ENCODE measurements around the gene TRIM25. TPM values are rescaled to one million over a fixed set of nuclear protein-coding genes. Genes with fewer than 3 reads are reported as not detected.

TRIM25 gene
- total RNA-seq, 6 experiments from 2014 or later = 35.6 to 60.8 (median 49.8) TPM

DNA sequence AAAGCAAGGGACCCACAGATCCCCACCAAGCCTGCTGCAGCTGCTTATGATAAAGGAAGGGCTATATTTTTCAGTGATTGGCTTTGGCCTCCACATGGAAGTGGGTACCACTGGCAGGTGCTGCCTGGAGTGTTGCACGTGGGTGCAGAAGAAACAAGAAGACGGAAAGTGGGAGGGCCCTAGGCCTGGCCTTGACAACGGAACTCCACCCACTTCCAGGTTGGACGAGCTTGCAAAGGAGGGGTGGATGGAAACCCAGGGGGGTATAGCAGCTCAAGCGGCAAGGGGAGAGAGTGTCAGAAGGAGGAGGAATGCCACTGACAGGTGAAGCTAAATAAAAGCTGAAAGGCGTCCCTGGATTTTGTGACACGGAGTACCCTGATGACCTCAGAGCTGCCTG lies 20.3 kb downstream of the TRIM25 start:
- peaks cover 5 to 100% (median 47%) of the 10 kb centered on the region in 4 donors for H3K36me3 ChIP-seq
- H3K9me3 ChIP-seq = peaks cover 0 to 1% (median 0%) of the 10 kb centered on the region in 4 donors
- H3K27ac ChIP-seq = no peak overlapping the region
- TF ChIP-seq CTCF (IDR thresholded peaks at IDR 0.05) = no peak
- TF ChIP-seq POLR2A (IDR thresholded peaks at IDR 0.05) = no peak
- no peak for ATAC-seq
- intact Hi-C loops (cut with DNase I) = no loop called here
- no peaks in the 10 kb centered on the region for H3K27me3 ChIP-seq
- H3K4me1 ChIP-seq = no peaks in the 10 kb centered on the region
- DNase-seq = no peak
- H3K4me3 ChIP-seq = no peak overlapping the region
- 70% methylated on average over 7 of the region's 7 CpGs for WGBS (ENCODE audit: insufficient coverage, low coverage, low lambda C conversion rate, missing lambda C conversion rate)

DNA sequence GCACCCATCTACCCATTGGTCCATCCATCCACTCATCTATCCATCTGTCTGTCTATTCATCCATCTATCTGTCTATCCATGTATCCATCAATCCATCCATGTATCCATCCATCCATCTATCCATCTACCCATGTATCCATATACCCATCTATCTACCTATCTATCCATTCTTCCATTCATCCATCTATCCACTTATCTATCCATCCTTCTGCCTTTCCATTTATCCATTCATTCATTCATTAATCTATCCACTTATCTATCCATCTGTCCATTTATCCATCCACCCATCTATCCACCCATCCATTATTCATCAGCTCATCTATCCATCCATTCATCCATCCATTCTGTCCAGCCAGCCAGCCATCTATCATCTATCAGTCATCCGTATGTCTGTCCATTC lies 21.5 kb downstream of the TRIM25 start:
- intact Hi-C loops (cut with DNase I) = no loop called here
- 100% methylated on average over 1 of the region's 1 CpG for WGBS (ENCODE audit: insufficient coverage, low coverage, low lambda C conversion rate, missing lambda C conversion rate)
- Histone ChIP-seq H3K36me3 (peaks cover 5 to 90% (median 45%) of the 10 kb centered on the region in 4 donors), H3K27ac (no peak overlapping the region), H3K4me3 (no peak overlapping the region), H3K4me1 (no peaks in the 10 kb centered on the region), H3K9me3 (peaks cover 0 to 5% (median 0%) of the 10 kb centered on the region in 4 donors), H3K27me3 (no peaks in the 10 kb centered on the region)
- ATAC-seq (no peak), DNase-seq (no peak)
- TF ChIP-seq POLR2A (IDR thresholded peaks at IDR 0.05) (no peak), CTCF (IDR thresholded peaks at IDR 0.05) (no peak)

GRCh38 chr17:56891751-56892150 lies 22.1 kb downstream of the TRIM25 start:
- H3K36me3 ChIP-seq = peaks cover 5 to 84% (median 42%) of the 10 kb centered on the region in 4 donors
- intact Hi-C loops (cut with DNase I) = no loop called here
- ATAC-seq (peak; percentile 9 to 57 (median 40)), DNase-seq (peak in 1 of 3 donors; percentile 34)
- WGBS (ENCODE audit: insufficient coverage, low coverage, low lambda C conversion rate, missing lambda C conversion rate) = 78% methylated on average over 4 of the region's 16 CpGs
- H3K4me1 ChIP-seq = peaks cover 0 to 3% (median 0%) of the 10 kb centered on the region in 4 donors
- H3K4me3 ChIP-seq = no peak overlapping the region
- TF ChIP-seq POLR2A (IDR thresholded peaks at IDR 0.05) (no peak), CTCF (IDR thresholded peaks at IDR 0.05) (peak; percentile 27 to 41 (median 36))
- H3K27me3 ChIP-seq = no peaks in the 10 kb centered on the region
- no peak overlapping the region for H3K27ac ChIP-seq
- H3K9me3 ChIP-seq = peaks cover 0 to 5% (median 0%) of the 10 kb centered on the region in 4 donors

DNA sequence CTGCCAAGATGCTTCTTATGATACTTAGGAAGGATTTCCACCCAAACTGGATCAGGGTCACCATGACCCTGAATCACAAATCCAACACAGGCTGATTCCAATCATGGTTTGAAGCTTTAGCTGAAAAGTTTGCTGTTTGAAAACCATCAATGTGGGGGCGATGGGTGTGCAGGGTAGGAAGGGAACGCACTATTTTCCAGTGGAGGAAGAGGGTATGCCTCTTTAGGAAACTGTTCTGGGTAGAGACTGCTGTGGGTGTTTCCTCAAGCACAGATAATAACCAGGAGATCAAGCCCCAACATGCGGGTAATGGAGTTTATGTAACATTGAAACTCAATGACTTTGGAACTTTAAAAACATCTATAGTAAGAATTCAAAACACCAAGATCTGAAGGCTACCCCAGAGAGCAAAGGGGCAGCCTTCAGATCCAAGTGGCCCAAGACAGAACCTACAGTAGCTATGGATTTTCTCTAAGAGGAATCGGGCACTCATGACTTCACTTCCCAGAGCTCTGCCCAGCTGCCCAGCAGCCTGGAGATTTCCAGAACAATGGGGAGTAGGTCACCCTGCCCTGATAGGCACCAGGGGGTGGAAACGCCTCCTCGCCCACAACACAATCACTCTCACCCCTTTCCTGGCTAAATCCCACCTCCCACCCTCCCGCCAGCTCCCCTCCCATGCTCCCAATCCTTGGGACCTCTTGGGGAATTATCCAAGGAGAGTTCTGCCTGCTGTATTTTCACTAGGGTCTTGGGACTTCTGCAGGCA lies 22.8 kb downstream of the TRIM25 start:
- no peak overlapping the region for H3K4me3 ChIP-seq
- peaks cover 5 to 77% (median 40%) of the 10 kb centered on the region in 4 donors for H3K36me3 ChIP-seq
- H3K4me1 ChIP-seq = peaks cover 0 to 4% (median 0%) of the 10 kb centered on the region in 4 donors

More for the DNA sequence above, 22.8 kb downstream of the TRIM25 start:
- no peaks in the 10 kb centered on the region for H3K27me3 ChIP-seq
- WGBS (ENCODE audit: insufficient coverage, low coverage, low lambda C conversion rate, missing lambda C conversion rate) = 89% methylated on average over 2 of the region's 7 CpGs
- TF ChIP-seq POLR2A (IDR thresholded peaks at IDR 0.05) (no peak), CTCF (IDR thresholded peaks at IDR 0.05) (no peak)
- intact Hi-C loops (cut with DNase I) = no loop called here
- no peak overlapping the region for H3K27ac ChIP-seq
- DNase-seq (no peak), ATAC-seq (no peak)
- H3K9me3 ChIP-seq = peaks cover 0 to 5% (median 0%) of the 10 kb centered on the region in 4 donors

Measured in right lobe of liver (tissue), 6 donors.